Measurements from ENCODE around the gene TMEM45A. TPM values are rescaled to one million over a fixed set of nuclear protein-coding genes. Genes with fewer than 3 reads are reported as not detected.

The TMEM45A gene
- total RNA-seq, 1 experiment from 2014 or later: 10.1 TPM

DNA sequence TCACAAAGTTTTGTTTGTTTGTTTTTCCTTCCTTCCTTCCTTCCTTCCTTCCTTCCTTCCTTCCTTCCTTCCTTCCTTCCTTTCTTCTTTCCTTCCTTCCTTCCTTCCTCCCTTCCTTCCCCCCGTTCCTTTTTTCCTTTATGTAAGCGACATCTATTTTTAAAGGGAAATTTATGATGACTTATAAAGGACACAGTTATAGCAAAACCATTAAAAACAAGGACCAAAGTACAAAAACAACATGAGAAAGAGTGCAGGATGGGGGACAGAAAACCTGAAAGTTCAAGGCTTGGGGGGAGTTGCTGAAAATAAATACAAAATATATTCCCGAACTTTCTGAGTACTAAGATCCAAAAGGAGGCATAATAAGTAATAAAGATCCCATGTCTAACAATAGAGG is 118.8 kb downstream of the TMEM45A start:
- no peak overlapping the region for H2BK120ac ChIP-seq (ENCODE audit: low read depth, low read length, poor library complexity, severe bottlenecking)
- no peaks in the 10 kb centered on the region for H3K79me2 ChIP-seq (ENCODE audit: insufficient read depth, low read length)
- no peak overlapping the region for H4K91ac ChIP-seq (ENCODE audit: insufficient read length, low read depth, low read length)
- DNase-seq: no peak
- Mint-ChIP-seq H3K27ac (no peak overlapping the region), H3K27me3 (ENCODE audit: low read depth) (no peaks in the 10 kb centered on the region; the same call in 1 of the 2 replicates), H3K4me1 (peaks cover 5 to 7% of the 10 kb centered on the region in 2 experiments), H3K4me3 (no peak overlapping the region), H3K36me3 (ENCODE audit: insufficient read depth in 1 of 3, low read depth in 3 of 3) (no peaks in the 10 kb centered on the region), H3K9me3 (no peaks in the 10 kb centered on the region)
- WGBS (ENCODE audit: extremely low coverage, insufficient read length, low lambda C conversion rate): no CpG with 5 or more reads among the region's 3 CpGs
- no peak overlapping the region for H3K27ac ChIP-seq (ENCODE audit: insufficient read length, low read depth, low read length)
- H2AFZ ChIP-seq (ENCODE audit: low read length): no peak overlapping the region
- H4K8ac ChIP-seq (replicated peaks; ENCODE audit: insufficient read length, low read depth, low read length): no peak overlapping the region
- no peak overlapping the region for H2BK5ac ChIP-seq (ENCODE audit: insufficient read length, low read length)
- no peak overlapping the region for H3K4me2 ChIP-seq (ENCODE audit: insufficient read depth, insufficient read length, low read length)
- no peak overlapping the region for H2BK12ac ChIP-seq (ENCODE audit: insufficient read length, low read depth, low read length)
- no peak overlapping the region for H3K18ac ChIP-seq (ENCODE audit: insufficient read length, low read depth, low read length)
- H3K4ac ChIP-seq (ENCODE audit: low read depth, low read length): no peak overlapping the region
- H2AK5ac ChIP-seq (ENCODE audit: insufficient read length, low read length): no peak overlapping the region
- H3K23me2 ChIP-seq (ENCODE audit: insufficient read length, low read depth, low read length, poor library complexity, severe bottlenecking): no peaks in the 10 kb centered on the region
- TF ChIP-seq CTCF (conservative IDR thresholded peaks at IDR 0.05): no peak
- no peak overlapping the region for H3K56ac ChIP-seq (ENCODE audit: insufficient read length, low read depth, low read length)
- no peaks in the 10 kb centered on the region for H3K4me1 ChIP-seq (ENCODE audit: insufficient read depth, low read length)
- no peak overlapping the region for H2BK20ac ChIP-seq (ENCODE audit: low read depth, low read length, poor library complexity, severe bottlenecking)
- no peak overlapping the region for H3K9ac ChIP-seq (ENCODE audit: extremely low read depth, insufficient read length, low read length)
- no peak overlapping the region for H3K14ac ChIP-seq (ENCODE audit: insufficient read depth, low read length)
- no peak overlapping the region for H2BK15ac ChIP-seq (ENCODE audit: low read depth, low read length)
- H3K27me3 ChIP-seq (ENCODE audit: insufficient read depth, low read length): no peaks in the 10 kb centered on the region; the same call in 1 of the 2 replicates
- no peak overlapping the region for H4K5ac ChIP-seq (ENCODE audit: insufficient read length, low read depth, low read length)
- H3K79me1 ChIP-seq (ENCODE audit: insufficient read depth, low read depth, low read length, poor library complexity, severe bottlenecking): no peaks in the 10 kb centered on the region
- H3T11ph ChIP-seq (ENCODE audit: low read length): no peak overlapping the region
- no peak overlapping the region for H3K23ac ChIP-seq (ENCODE audit: insufficient read length, low read depth, low read length)
- no peaks in the 10 kb centered on the region for H3K9me3 ChIP-seq (ENCODE audit: control insufficient read depth, low read depth, low read length)
- H4K20me1 ChIP-seq (ENCODE audit: control insufficient read depth, insufficient read depth, insufficient read length): no peaks in the 10 kb centered on the region
